ENCODE results near the gene CLCNKB.

DNA sequence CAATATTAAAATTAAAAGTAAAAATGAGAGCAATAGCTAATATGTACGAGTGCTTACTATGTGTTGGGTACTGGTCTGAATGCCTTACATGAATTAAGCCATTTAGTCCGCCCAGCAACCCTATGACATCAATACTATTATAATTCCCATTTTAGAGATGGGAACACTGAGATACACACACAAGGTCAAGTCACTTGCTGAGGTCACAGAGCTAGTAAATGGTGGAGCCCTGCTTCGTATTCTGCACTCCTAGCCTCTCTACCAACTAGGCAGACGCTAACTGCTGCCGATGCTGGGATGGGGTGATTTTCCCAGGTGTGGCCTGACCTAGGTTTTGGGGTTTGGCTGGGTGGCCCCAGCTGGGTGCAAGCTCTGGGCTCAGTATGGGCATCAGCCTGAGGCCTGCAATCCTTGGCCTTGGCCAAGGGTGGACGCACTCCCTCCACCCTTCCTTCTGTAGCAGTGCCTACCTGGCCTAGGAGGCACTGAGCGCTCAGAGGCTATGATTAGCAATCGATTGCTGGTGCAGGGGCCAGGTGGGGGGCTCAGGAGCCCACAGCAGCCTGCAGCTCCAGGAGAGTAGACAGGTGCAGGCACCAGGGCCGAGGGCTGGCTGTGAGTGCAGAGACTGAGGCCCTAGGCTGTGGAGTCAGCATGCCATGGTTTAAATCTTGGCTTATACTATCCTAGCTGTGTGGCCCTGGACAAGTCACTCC lies 27.2 kb downstream of the CLCNKB start:
- TF ChIP-seq, protein P1, sequence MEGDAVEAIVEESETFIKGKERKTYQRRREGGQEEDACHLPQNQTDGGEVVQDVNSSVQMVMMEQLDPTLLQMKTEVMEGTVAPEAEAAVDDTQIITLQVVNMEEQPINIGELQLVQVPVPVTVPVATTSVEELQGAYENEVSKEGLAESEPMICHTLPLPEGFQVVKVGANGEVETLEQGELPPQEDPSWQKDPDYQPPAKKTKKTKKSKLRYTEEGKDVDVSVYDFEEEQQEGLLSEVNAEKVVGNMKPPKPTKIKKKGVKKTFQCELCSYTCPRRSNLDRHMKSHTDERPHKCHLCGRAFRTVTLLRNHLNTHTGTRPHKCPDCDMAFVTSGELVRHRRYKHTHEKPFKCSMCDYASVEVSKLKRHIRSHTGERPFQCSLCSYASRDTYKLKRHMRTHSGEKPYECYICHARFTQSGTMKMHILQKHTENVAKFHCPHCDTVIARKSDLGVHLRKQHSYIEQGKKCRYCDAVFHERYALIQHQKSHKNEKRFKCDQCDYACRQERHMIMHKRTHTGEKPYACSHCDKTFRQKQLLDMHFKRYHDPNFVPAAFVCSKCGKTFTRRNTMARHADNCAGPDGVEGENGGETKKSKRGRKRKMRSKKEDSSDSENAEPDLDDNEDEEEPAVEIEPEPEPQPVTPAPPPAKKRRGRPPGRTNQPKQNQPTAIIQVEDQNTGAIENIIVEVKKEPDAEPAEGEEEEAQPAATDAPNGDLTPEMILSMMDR (IDR thresholded peaks at IDR 0.05), result no peak
- TF ChIP-seq TCF7L2 (IDR thresholded peaks at IDR 0.05; ENCODE audit: low read depth, low read length), result no peak
- TF ChIP-seq POLR2AphosphoS5 (IDR thresholded peaks at IDR 0.05; ENCODE audit: low read depth, low read length), result no peak
